Neutrophil (primary cell): ENCODE data around the gene XRCC5.

Source experiments
- H3K27ac ChIP-seq: fragments of 200-600 bp; sonication (generic); 2 replicates; pipeline ENCODE4 v1.5.1; 2016; ENCODE audit warnings: mild to moderate bottlenecking, moderate library complexity
- H3K27me3 ChIP-seq: fragments of 200-600 bp; sonication (generic); 2 replicates; pipeline ENCODE4 v1.6.0; 2016; ENCODE audit warnings: mild to moderate bottlenecking
- H3K36me3 ChIP-seq: fragments of 200-600 bp; sonication (generic); 2 replicates; pipeline ENCODE4 v1.5.1; 2017
- H3K4me1 ChIP-seq, 2 experiments: fragments of 200-600 bp in 1 of 2; sonication (generic) in 1 of 2; 1 replicate in 1 of 2; 2 replicates in 1 of 2; pipeline versions ENCODE4 v1.5.1 to v1.6.1; 2013 to 2016; ENCODE audit warnings: low read depth in 1 of 2, low read length in 1 of 2, mild to moderate bottlenecking in 1 of 2, moderate library complexity in 1 of 2; ENCODE audit not compliant: control insufficient read depth in 1 of 2, insufficient read depth in 1 of 2
- H3K4me3 ChIP-seq, 2 experiments: fragments of 200-600 bp in 1 of 2; sonication (generic) in 1 of 2; 1 replicate in 1 of 2; 2 replicates in 1 of 2; pipeline ENCODE4 v1.5.1; 2013 to 2016; ENCODE audit warnings: low read depth in 1 of 2, low read length in 1 of 2, mild to moderate bottlenecking in 1 of 2, moderate library complexity in 1 of 2
- H3K9me3 ChIP-seq: fragments of 200-600 bp; sonication (generic); 2 replicates; pipeline ENCODE4 v1.5.1; 2016
- CTCF ChIP-seq: fragments of 200-600 bp; sonication (generic); IDR thresholded peaks from 2 replicates; pipeline ENCODE4 v1.5.1; 2016; ENCODE audit warnings: antibody characterized with exemption

XRCC5 gene

GRCh38 chr2:216156822-216157221, 47.7 kb downstream of the XRCC5 start:
- Histone ChIP-seq H3K4me1 (no peaks in the 10 kb centered on the region), H3K36me3 (peaks cover 77% of the 10 kb centered on the region), H3K9me3 (no peaks in the 10 kb centered on the region), H3K27me3 (no peaks in the 10 kb centered on the region), H3K4me3 (no peak overlapping the region), H3K27ac (no peak overlapping the region)
- no peak for TF ChIP-seq CTCF

GRCh38 chr2:216159144-216159543, 50.0 kb downstream of the XRCC5 start:
- TF ChIP-seq CTCF: no peak
- H3K4me3 ChIP-seq: no peak overlapping the region
- no peaks in the 10 kb centered on the region for H3K9me3 ChIP-seq
- H3K36me3 ChIP-seq: peaks cover 78% of the 10 kb centered on the region
- no peak overlapping the region for H3K27ac ChIP-seq
- no peaks in the 10 kb centered on the region for H3K27me3 ChIP-seq
- H3K4me1 ChIP-seq: no peaks in the 10 kb centered on the region

- TF ChIP-seq CTCF: no peak
- no peak overlapping the region for H3K27ac ChIP-seq
- H3K36me3 ChIP-seq: peaks cover 78% of the 10 kb centered on the region
Observed at GRCh38 chr2:216159646-216160045, 50.5 kb downstream of the XRCC5 start.

GRCh38 chr2:216160786-216161185, 51.6 kb downstream of the XRCC5 start:
- no peaks in the 10 kb centered on the region for H3K4me1 ChIP-seq
- H3K36me3 ChIP-seq: peaks cover 84% of the 10 kb centered on the region
- no peak overlapping the region for H3K4me3 ChIP-seq
- TF ChIP-seq CTCF: no peak
- H3K27ac ChIP-seq: no peak overlapping the region
- no peaks in the 10 kb centered on the region for H3K9me3 ChIP-seq
- no peaks in the 10 kb centered on the region for H3K27me3 ChIP-seq

More at GRCh38 chr2:216159646-216160045, 50.5 kb downstream of the XRCC5 start:
- Histone ChIP-seq H3K4me1 (no peaks in the 10 kb centered on the region), H3K27me3 (no peaks in the 10 kb centered on the region), H3K4me3 (no peak overlapping the region), H3K9me3 (no peaks in the 10 kb centered on the region)

GRCh38 chr2:216161967-216162366, 52.8 kb downstream of the XRCC5 start:
- Histone ChIP-seq H3K27me3 (no peaks in the 10 kb centered on the region), H3K36me3 (peaks cover 84% of the 10 kb centered on the region), H3K4me1 (no peaks in the 10 kb centered on the region), H3K9me3 (no peaks in the 10 kb centered on the region), H3K4me3 (no peak overlapping the region), H3K27ac (peak overlapping the region; percentile 31)
- TF ChIP-seq CTCF: no peak

- Histone ChIP-seq H3K4me3 (no peak overlapping the region), H3K27ac (no peak overlapping the region), H3K4me1 (no peaks in the 10 kb centered on the region), H3K36me3 (peaks cover 87% of the 10 kb centered on the region), H3K9me3 (no peaks in the 10 kb centered on the region), H3K27me3 (no peaks in the 10 kb centered on the region)
- no peak for TF ChIP-seq CTCF
Observed at GRCh38 chr2:216163518-216163917, 54.4 kb downstream of the XRCC5 start.
